Naive thymus-derived CD8-positive, alpha-beta T cell (primary cell): Measurements from ENCODE around the gene MAPKAP1. TPM values are rescaled to one million over a fixed set of nuclear protein-coding genes. Genes with fewer than 3 reads are reported as not detected.

ENCODE experiments used
- ATAC-seq, 2 donors: fragments of 150-1000 bp; cut with Tn5 transposase in 1 of 2; sonication (Bioruptor Pico), chemical (Tn5 transposase) in 1 of 2; 1 replicate in 1 of 2; 2 replicates in 1 of 2; pipeline ENCODE4 v1.10.0; 2021; ENCODE audit warnings: mild to moderate bottlenecking in 2 of 2, moderate library complexity in 2 of 2
- POLR2A ChIA-PET: fragments of 350-600 bp; sonication (Branson Sonifier 250); formaldehyde crosslinking; loops from one replicate; lab custom pipeline; 2021; ENCODE audit warnings: antibody characterized with exemption; lab: Charles Lee
- DNase-seq, 10 donors: peaks; one replicate each; pipeline versions ENCODE4 v3.0.0 to v3.0.0-alpha.2; 2020 to 2022
- H3K27ac Mint-ChIP-seq, 10 donors: one replicate each; pipeline ENCODE4 v1.8.0; 2020 to 2022; ENCODE audit warnings: mild to moderate bottlenecking in 10 of 10, mixed read lengths in 10 of 10, moderate library complexity in 4 of 10, inconsistent platforms in 1 of 10
- H3K27me3 Mint-ChIP-seq, 5 donors: one replicate each; pipeline ENCODE4 v1.8.0; 2021 to 2022; ENCODE audit warnings: mixed read lengths in 5 of 5
- H3K36me3 Mint-ChIP-seq, 3 donors: one replicate each; pipeline ENCODE4 v1.8.0; 2020 to 2022; ENCODE audit warnings: mixed read lengths in 3 of 3, mild to moderate bottlenecking in 2 of 3, inconsistent platforms in 1 of 3
- H3K4me1 Mint-ChIP-seq, 4 donors: one replicate each; pipeline ENCODE4 v1.8.0; 2021 to 2022; ENCODE audit warnings: mixed read lengths in 4 of 4
- H3K4me3 Mint-ChIP-seq, 10 donors: one replicate each; pipeline ENCODE4 v1.8.0; 2020 to 2022; ENCODE audit warnings: mild to moderate bottlenecking in 10 of 10, mixed read lengths in 10 of 10, moderate library complexity in 6 of 10, inconsistent platforms in 1 of 10
- H3K9me3 Mint-ChIP-seq, 9 donors: one replicate each; pipeline ENCODE4 v1.8.0; 2020 to 2022; ENCODE audit warnings: mixed read lengths in 9 of 9, mild to moderate bottlenecking in 3 of 9, inconsistent platforms in 1 of 9, moderate library complexity in 1 of 9
- polyA plus RNA-seq, 3 donors: library from polyadenylated mRNA; unstranded; fragments of 300-500 nt; fragmentation: Illumina TruSeq; gene quantifications; one replicate each; pipeline ENCODE4 v1.2.3, GENCODE V29; 2021
- total RNA-seq, 8 experiments: library from RNA in 2 of 8; stranded (reverse) in 2 of 8; gene quantifications; one replicate each; pipeline ENCODE4 v1.2.3 and lab custom pipeline; 2021 to 2026

The MAPKAP1 gene
- total and polyA plus RNA-seq, 5 experiments from 2014 or later = 50.0 to 69.6 (median 53.5) TPM

DNA sequence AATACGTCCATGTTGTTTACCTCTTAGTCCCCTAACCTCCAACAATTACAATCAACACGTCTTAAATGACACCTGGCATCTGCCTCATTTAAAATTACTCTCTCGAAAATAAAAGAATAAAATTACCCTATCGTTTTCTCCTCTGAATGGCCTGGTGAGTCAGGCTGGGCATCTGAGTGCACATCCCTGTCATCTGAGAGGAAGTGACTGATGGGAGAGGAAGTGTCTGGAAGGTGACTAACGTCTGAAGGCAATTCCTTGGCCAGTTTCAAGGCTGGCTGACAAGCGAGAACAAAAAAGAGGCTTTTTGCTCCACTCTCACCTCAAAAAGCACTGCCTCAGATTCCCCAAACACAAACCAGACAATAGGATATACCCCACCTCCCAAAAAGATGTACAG, 57.7 kb downstream of the MAPKAP1 start:
- Mint-ChIP-seq H3K27me3 (no peaks in the 10 kb centered on the region), H3K4me1 (peaks cover 40 to 87% (median 65%) of the 10 kb centered on the region in 4 donors), H3K9me3 (no peaks in the 10 kb centered on the region), H3K36me3 (peaks cover 0 to 52% (median 10%) of the 10 kb centered on the region in 3 donors), H3K4me3 (peak overlapping the region in 2 of 10 donors; percentile 24), H3K27ac (peak overlapping the region in 7 of 10 donors; percentile 40 to 81 (median 60))
- ATAC-seq = no peak
- POLR2A ChIA-PET = no interaction called here
- DNase-seq = no peak

DNA sequence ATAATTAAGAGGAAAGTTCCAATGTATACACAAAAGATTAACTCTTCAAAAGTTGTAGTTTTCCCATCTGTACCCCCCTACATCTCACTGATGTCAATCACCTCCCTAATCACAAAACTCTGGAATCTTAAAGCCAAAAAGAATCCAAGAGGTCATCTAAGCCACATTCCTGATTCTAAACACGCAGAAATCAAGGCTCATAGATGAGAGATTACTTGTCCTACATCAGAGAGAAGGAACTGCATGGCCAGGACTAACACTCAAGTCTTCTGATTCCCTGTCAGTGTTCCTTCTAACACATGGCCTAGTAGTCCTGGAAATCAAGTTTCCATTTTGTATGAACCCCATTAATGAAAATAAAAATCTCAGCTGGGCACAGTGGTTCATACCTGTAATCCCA, 58.7 kb downstream of the MAPKAP1 start:
- peak overlapping the region in 4 of 10 donors; percentile 14 to 30 (median 20) for H3K4me3 Mint-ChIP-seq

DNA sequence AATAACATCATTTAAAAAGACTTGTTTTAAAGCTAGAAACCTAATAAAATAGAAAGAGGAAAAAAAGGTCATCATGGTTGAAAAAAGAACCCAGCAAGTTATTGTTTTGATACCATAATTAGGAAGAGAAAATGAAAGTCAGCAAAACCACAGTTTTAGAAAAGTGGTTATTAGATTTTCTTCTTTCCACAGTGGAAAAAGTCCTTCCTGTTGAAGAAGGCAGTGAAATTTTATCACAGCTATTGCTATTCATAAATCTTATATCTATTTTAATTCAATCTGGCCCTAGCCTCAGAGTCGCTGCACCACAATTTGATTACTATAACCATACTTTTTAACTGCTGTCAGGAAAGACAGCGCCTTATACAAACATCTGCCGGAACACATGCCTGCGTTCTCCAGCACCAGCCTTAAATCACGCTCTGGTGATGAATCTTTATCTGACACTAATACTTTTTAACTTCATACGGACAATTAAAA, 60.3 kb downstream of the MAPKAP1 start:
- DNase-seq (peak in 2 of 10 donors; percentile 8 to 31), ATAC-seq (peak in 1 of 2 donors; percentile 55)
- H3K27me3 Mint-ChIP-seq = no peaks in the 10 kb centered on the region
- peaks cover 34 to 80% (median 60%) of the 10 kb centered on the region in 4 donors for H3K4me1 Mint-ChIP-seq
- H3K9me3 Mint-ChIP-seq = no peaks in the 10 kb centered on the region
- peak overlapping the region; percentile 36 to 87 (median 76) for H3K27ac Mint-ChIP-seq
- POLR2A ChIA-PET = no interaction called here
- H3K36me3 Mint-ChIP-seq = peaks cover 0 to 27% (median 8%) of the 10 kb centered on the region in 3 donors
- peak overlapping the region; percentile 61 to 83 (median 76) for H3K4me3 Mint-ChIP-seq

More for the DNA sequence above, 58.7 kb downstream of the MAPKAP1 start:
- Mint-ChIP-seq H3K9me3 (no peaks in the 10 kb centered on the region), H3K27me3 (no peaks in the 10 kb centered on the region), H3K27ac (peak overlapping the region in 6 of 10 donors; percentile 0 to 86 (median 24)), H3K36me3 (peaks cover 0 to 44% (median 8%) of the 10 kb centered on the region in 3 donors), H3K4me1 (peaks cover 38 to 87% (median 65%) of the 10 kb centered on the region in 4 donors)
- POLR2A ChIA-PET = interaction anchor here (0.7 kb wide), 1 partner anchor 11 kb away, joined by 4 read pairs; no protein-coding TSS in a partner anchor
- DNase-seq (no peak), ATAC-seq (no peak)

DNA sequence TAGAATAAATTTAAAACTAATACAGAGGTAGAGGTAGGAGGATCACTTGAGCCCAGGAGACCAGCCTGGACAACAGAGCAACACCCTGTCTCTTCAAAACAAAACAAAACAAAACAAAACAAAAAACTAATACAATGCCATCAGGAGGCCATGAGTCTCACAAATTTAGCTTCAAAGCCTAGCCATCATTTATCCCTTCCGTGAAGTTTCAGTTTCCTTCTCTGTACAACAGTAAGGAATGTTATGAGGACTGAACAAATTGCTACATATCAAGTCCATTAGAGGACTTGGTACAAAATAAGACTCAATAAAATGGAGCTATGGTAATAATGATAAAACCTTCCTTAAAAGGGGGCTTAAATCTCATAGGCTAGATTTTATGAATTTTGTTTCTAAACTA, 60.8 kb downstream of the MAPKAP1 start:
- Mint-ChIP-seq H3K4me3 (peak overlapping the region; percentile 61 to 83 (median 76)), H3K4me1 (peaks cover 34 to 79% (median 58%) of the 10 kb centered on the region in 4 donors), H3K36me3 (peaks cover 0 to 24% (median 6%) of the 10 kb centered on the region in 3 donors), H3K27ac (peak overlapping the region; percentile 36 to 87 (median 76)), H3K9me3 (no peaks in the 10 kb centered on the region), H3K27me3 (no peaks in the 10 kb centered on the region)
- no peak for ATAC-seq
- DNase-seq = no peak
- POLR2A ChIA-PET = no interaction called here

DNA sequence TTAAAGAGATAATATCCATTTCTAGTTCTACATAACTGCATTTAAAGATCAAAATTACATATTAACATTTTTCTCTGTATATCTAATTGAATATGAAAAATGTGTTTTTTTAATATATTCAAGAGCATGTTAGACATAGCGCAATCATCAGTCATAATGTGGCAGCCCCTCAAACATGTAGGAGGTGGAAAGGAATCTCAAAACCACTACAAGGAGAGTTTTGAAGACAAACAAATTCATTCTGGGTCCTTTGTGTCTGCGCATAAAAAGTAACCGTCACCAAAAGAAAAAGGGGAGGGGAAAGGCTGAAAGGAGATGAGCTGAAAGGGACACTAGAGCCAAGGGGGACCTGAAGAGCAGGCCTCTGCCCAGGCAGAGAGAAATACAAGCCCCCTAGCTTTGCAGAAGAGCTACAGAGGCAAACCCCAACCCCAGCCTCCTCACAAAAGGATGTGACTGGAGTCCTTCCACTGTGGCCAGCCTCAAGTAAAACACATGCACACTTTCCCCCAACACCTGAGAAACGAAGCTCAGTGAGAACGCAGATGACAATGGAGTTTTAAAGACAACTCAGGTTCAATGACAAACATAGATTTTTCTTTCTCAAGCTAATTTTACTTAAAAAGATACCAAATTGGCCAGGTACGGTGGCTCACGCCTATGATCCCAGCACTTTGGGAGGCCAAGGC, 62.0 kb downstream of the MAPKAP1 start:
- POLR2A ChIA-PET = interaction anchor here (0.8 kb wide), 1 partner anchor 31 kb away, joined by 4 read pairs; no protein-coding TSS in a partner anchor
- Mint-ChIP-seq H3K4me3 (peak overlapping the region in 9 of 10 donors; percentile 22 to 68 (median 42)), H3K9me3 (no peaks in the 10 kb centered on the region), H3K27ac (peak overlapping the region in 8 of 10 donors; percentile 6 to 78 (median 60)), H3K36me3 (peaks cover 0 to 15% (median 3%) of the 10 kb centered on the region in 3 donors), H3K27me3 (no peaks in the 10 kb centered on the region), H3K4me1 (peaks cover 25 to 75% (median 48%) of the 10 kb centered on the region in 4 donors)
- ATAC-seq = no peak
- DNase-seq = peak in 1 of 10 donors; percentile 25

DNA sequence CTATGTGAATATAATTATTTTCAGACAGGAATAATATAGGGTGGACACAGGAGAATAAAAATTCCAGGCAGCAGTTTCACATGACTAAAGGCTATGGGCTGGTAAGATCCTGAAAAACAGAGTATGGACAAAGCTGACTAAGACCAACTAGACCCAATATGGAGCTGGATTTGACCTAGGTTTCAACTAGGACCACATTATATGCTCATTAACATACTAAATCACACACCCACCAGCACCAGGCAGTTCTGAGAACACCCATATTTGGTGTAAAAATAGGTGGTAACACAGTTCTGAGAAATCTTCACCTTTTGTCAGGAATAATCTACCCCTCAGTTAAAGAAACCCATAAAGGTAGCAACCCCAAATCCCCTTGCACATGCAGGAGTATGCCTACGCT, 64.7 kb downstream of the MAPKAP1 start:
- H3K4me1 Mint-ChIP-seq = peaks cover 24 to 71% (median 47%) of the 10 kb centered on the region in 4 donors

DNA sequence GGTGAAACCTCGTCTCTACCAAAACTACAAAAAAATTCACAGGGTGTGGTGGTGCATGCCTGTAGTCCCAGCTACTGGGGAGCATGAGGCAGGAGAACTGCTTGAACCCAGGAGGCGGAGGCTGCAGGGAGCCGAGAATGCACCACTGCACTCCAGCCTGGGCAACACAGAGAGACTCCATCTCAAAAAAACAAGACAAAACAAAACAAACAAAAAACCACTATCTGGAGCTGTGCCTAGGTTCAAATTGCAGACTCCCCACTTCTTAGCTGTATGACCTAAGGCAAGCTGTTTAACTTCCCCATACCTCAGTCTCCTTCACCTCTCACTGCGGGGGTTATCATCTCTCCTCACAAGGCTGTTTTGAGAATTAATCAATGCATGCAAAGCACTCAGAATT, 68.0 kb downstream of the MAPKAP1 start:
- no peaks in the 10 kb centered on the region for H3K36me3 Mint-ChIP-seq
- DNase-seq (no peak), ATAC-seq (no peak)
- H3K4me3 Mint-ChIP-seq = no peak overlapping the region
- no peaks in the 10 kb centered on the region for H3K27me3 Mint-ChIP-seq
- POLR2A ChIA-PET = no interaction called here
- peak overlapping the region in 1 of 10 donors; percentile 44 for H3K27ac Mint-ChIP-seq
- no peaks in the 10 kb centered on the region for H3K9me3 Mint-ChIP-seq
- H3K4me1 Mint-ChIP-seq = peaks cover 30 to 70% (median 50%) of the 10 kb centered on the region in 4 donors

More for the DNA sequence above, 64.7 kb downstream of the MAPKAP1 start:
- DNase-seq (no peak), ATAC-seq (no peak)
- H3K36me3 Mint-ChIP-seq = no peaks in the 10 kb centered on the region
- POLR2A ChIA-PET = no interaction called here
- H3K4me3 Mint-ChIP-seq = no peak overlapping the region
- no peaks in the 10 kb centered on the region for H3K9me3 Mint-ChIP-seq
- H3K27me3 Mint-ChIP-seq = no peaks in the 10 kb centered on the region
- H3K27ac Mint-ChIP-seq = no peak overlapping the region

DNA sequence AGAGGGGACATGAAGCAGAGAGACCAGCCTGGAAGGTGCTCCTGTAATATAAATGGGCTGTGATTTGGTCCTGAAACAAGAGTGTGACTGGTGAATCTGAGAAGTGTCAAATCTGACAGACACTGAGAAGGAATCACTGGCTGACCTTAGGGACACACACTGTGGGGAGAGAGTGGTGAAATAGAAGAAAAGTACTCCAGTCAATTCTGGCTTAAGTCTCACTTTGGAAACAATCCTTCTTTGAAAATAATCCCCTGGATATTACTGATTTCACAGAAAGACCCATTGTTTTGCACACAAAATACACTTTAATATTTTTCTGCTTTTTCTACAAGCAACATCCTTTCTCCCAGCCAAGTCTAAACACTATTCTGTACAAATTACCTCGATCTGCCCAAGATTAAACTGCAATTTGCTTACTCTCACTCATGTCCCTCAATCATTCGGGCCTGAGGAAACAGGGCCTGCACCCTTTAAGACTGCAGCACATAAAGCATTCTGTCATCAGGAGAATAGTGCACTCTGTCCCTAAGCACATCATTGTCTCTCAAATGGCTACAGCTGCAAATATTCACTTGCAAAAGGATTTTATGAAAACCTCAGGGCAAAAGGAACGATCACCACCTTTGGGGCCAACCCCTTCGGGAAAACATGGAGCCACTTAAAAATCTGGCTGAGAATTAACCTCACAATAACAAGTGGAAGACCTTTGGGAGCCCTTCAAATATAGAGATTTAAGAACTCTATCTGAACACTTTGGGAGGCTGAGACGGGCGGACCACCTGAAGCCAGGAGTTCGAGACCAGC, 68.6 kb downstream of the MAPKAP1 start:
- H3K36me3 Mint-ChIP-seq = no peaks in the 10 kb centered on the region
- DNase-seq (no peak), ATAC-seq (no peak)
- H3K9me3 Mint-ChIP-seq = no peaks in the 10 kb centered on the region
- H3K27me3 Mint-ChIP-seq = no peaks in the 10 kb centered on the region
- POLR2A ChIA-PET = no interaction called here
- H3K27ac Mint-ChIP-seq = no peak overlapping the region
- peaks cover 30 to 76% (median 53%) of the 10 kb centered on the region in 4 donors for H3K4me1 Mint-ChIP-seq
- no peak overlapping the region for H3K4me3 Mint-ChIP-seq

DNA sequence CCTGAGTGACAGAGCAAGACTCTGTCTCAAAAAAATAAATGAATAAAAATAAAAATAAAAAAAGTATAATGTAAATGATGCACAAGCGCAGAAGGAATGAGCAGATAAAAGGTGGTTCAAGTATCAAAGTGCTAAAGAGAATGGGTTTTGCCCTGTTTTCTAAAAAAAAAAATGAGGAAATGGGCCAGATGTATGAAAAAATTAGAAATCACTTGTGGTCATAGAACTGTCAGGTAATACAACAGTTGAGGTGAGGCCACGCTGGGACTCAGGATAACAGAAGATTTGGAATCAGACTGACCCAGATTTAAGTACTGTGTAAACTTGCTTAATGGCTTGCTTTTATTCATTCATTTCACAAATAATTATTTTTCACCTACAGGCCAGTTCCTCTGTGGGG, 69.8 kb downstream of the MAPKAP1 start:
- no peaks in the 10 kb centered on the region for H3K27me3 Mint-ChIP-seq
- ATAC-seq (no peak), DNase-seq (no peak)
- H3K9me3 Mint-ChIP-seq = no peaks in the 10 kb centered on the region
- H3K27ac Mint-ChIP-seq = no peak overlapping the region
- H3K36me3 Mint-ChIP-seq = no peaks in the 10 kb centered on the region
- no peak overlapping the region for H3K4me3 Mint-ChIP-seq
- H3K4me1 Mint-ChIP-seq = peaks cover 37 to 84% (median 61%) of the 10 kb centered on the region in 4 donors
- POLR2A ChIA-PET = interaction anchor here (0.6 kb wide), 1 partner anchor 11 kb away, joined by 4 read pairs; no protein-coding TSS in a partner anchor

DNA sequence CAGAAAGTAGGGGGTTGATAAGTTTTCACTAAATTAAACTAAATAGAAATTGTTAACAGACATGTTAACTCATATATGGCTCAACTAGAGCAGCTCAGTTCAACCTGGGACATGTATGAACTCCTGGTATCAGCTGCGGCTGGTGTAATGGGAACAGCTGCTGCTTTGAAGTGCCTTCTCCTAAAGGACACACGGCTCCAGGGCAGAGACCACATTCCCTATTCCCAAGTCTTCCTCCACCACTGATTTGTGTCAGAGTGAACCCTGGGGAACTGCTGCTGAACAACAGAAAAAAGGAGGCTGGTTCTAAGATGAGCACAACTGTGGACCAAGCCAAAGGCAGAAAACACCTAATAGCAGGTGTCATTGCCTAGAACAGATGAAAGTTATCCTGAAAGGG, 71.1 kb downstream of the MAPKAP1 start:
- Mint-ChIP-seq H3K36me3 (peaks cover 0 to 6% (median 0%) of the 10 kb centered on the region in 3 donors), H3K4me3 (no peak overlapping the region), H3K27ac (no peak overlapping the region), H3K9me3 (no peaks in the 10 kb centered on the region), H3K27me3 (no peaks in the 10 kb centered on the region), H3K4me1 (peaks cover 47 to 86% (median 73%) of the 10 kb centered on the region in 4 donors)
- POLR2A ChIA-PET = no interaction called here
- DNase-seq = no peak
- ATAC-seq = no peak

DNA sequence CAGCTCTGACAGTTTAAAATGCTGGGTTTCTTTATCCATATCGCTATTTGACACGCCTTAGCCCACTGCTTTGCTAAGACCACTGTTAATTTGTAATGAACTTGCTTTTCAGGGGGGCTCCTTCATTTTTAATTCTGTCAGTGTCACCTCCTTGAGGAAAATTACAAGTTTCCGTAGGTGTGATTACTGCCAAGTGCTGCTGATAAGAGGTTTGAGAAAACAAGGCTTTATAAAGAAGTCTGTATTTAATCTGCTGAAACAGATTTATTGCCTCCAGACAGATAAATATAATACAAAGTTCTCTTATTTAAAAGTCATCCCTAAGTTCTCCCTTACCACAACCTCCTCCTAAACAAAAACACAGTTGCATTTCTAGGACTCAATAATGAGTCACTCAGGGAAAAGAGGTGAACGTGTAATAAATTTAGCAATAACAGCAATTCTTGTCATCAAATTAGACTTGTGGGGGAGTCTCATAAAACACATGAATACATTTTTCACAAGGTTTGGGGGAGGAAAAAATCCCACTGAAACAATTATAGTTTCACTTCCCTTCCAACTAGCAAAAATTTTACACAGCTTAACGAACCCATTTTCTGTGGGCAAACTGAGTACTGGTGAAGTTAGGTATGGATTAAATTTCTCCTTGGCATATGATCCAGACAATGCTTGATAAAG, 72.8 kb downstream of the MAPKAP1 start:
- Mint-ChIP-seq H3K36me3 (peaks cover 0 to 6% (median 0%) of the 10 kb centered on the region in 3 donors), H3K4me3 (peak overlapping the region in 1 of 10 donors; percentile 2), H3K27me3 (no peaks in the 10 kb centered on the region), H3K27ac (peak overlapping the region in 1 of 10 donors; percentile 41), H3K4me1 (peaks cover 45 to 93% (median 72%) of the 10 kb centered on the region in 4 donors), H3K9me3 (no peaks in the 10 kb centered on the region)
- ATAC-seq (no peak), DNase-seq (no peak)
- POLR2A ChIA-PET = no interaction called here
